Right lobe of liver (tissue), 6 donors: Measurements from ENCODE around the gene SDK1. TPM values are rescaled to one million over a fixed set of nuclear protein-coding genes. Genes with fewer than 3 reads are reported as not detected.

Experiments used
- ATAC-seq, 4 donors: fragments of 200-7000 bp; cut with Tn5 transposase; one replicate each; pipeline ENCODE4 v1.9.1; 2020; ENCODE audit warnings: mild to moderate bottlenecking in 4 of 4, moderate library complexity in 4 of 4
- DNase-seq, 3 donors: peaks; one replicate each; pipeline ENCODE4 v3.0.0-alpha.2; 2020
- H3K27ac ChIP-seq, 3 donors: fragments of 200-600 bp; one replicate each; pipeline ENCODE4 v1.8.0; 2022
- H3K27me3 ChIP-seq, 2 donors: fragments of 200-600 bp; one replicate each; pipeline ENCODE4 v1.8.0; 2022
- H3K36me3 ChIP-seq, 4 donors: fragments of 200-600 bp; sonication (generic) in 1 of 4; one replicate each; pipeline versions ENCODE4 v1.5.1 to v1.8.0; 2017 to 2022; ENCODE audit warnings: control low read depth in 1 of 4
- H3K4me1 ChIP-seq, 4 donors: fragments of 200-600 bp; sonication (generic) in 1 of 4; one replicate each; pipeline versions ENCODE4 v1.5.1 to v1.8.0; 2017 to 2022; ENCODE audit warnings: control low read depth in 1 of 4
- H3K4me3 ChIP-seq, 3 donors: fragments of 200-600 bp; one replicate each; pipeline ENCODE4 v1.8.0; 2022
- H3K9me3 ChIP-seq, 4 donors: fragments of 200-600 bp; sonication (generic) in 1 of 4; one replicate each; pipeline versions ENCODE4 v1.5.1 to v1.8.0; 2017 to 2022; ENCODE audit warnings: control low read depth in 1 of 4
- POLR2A ChIP-seq: fragments of 450-650 bp; IDR thresholded peaks from one replicate; pipeline ENCODE4 v1.6.1; 2017; ENCODE audit warnings: antibody characterized with exemption, mild to moderate bottlenecking
- WGBS: methylation state at CpG from one replicate; pipeline ENCODE4 v1.1.6; 2018; ENCODE audit warnings: low coverage, low lambda C conversion rate; ENCODE audit not compliant: insufficient coverage; ENCODE audit errors: missing lambda C conversion rate; 5-methylcytosine and 5-hydroxymethylcytosine counted together
- intact Hi-C, 2 donors: fragments of 100-400 bp; cut with DNase I; formaldehyde crosslinking; loops; one replicate each; pipeline versions ENCODE4 v1.11.2 to v1.14.1; 2022
- total RNA-seq, 6 experiments: library from RNA; depleted of rRNA in 2 of 6; stranded (reverse); fragments of >200 nt in 2 of 6; fragmentation: NEBNext Ultra II Directional in 3 of 6; extraction: Animal tissue kit (Norgen Biotek cat#: 25700) in 3 of 6; gene quantifications; one replicate each; pipeline versions ENCODE4 v1.1.0 to v1.2.4, GENCODE V29; 2016 to 2023
- TF ChIP-seq, protein P1 (sequence below), 4 donors: fragments of 200-600 bp in 3 of 4; fragments of 450-650 bp in 1 of 4; IDR thresholded peaks; one replicate each; pipeline versions ENCODE4 v1.5.1 to v1.8.0; 2016 to 2022; ENCODE audit warnings: antibody characterized with exemption in 4 of 4, mild to moderate bottlenecking in 2 of 4
- donor health status: DM: no; HTN: yes; CAD: no.
- donor health status: DM: no; HTN: no; CAD: no.
- donor health status: DM: no; HTN: no; CAD: no.
- donor health status: DM: no; HTN: yes; CAD: no.
- donor health status: DM: no; HTN: yes; CAD: no.

The SDK1 gene
- total RNA-seq, 6 experiments from 2014 or later: 0.07 to 1.4 (median 0.65) TPM

DNA sequence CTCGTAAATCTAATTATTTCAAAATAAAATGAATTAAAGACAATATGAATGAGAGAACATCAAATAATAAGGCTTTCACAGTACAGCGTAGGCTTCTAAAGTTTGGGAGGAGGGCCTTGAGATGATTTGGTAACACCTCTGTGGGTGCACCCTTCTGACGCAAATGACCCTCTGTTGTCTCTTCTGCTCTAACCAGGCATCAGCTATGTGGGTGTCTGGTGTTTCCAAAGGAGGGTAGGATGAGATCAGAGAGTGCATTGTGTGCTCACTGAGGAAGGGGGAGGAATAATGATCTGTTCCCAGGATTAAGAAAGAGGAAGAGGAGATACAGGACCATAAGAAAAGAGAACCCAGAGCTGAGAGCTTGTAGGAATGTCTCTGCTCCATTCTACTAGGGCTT is 420.4 kb downstream of the SDK1 start:
- Histone ChIP-seq H3K9me3 (no peaks in the 10 kb centered on the region), H3K4me3 (no peak overlapping the region), H3K27ac (no peak overlapping the region), H3K27me3 (no peaks in the 10 kb centered on the region), H3K4me1 (no peaks in the 10 kb centered on the region), H3K36me3 (no peaks in the 10 kb centered on the region)
- intact Hi-C loops: no loop called here
- no peak for DNase-seq
- TF ChIP-seq, protein P1, sequence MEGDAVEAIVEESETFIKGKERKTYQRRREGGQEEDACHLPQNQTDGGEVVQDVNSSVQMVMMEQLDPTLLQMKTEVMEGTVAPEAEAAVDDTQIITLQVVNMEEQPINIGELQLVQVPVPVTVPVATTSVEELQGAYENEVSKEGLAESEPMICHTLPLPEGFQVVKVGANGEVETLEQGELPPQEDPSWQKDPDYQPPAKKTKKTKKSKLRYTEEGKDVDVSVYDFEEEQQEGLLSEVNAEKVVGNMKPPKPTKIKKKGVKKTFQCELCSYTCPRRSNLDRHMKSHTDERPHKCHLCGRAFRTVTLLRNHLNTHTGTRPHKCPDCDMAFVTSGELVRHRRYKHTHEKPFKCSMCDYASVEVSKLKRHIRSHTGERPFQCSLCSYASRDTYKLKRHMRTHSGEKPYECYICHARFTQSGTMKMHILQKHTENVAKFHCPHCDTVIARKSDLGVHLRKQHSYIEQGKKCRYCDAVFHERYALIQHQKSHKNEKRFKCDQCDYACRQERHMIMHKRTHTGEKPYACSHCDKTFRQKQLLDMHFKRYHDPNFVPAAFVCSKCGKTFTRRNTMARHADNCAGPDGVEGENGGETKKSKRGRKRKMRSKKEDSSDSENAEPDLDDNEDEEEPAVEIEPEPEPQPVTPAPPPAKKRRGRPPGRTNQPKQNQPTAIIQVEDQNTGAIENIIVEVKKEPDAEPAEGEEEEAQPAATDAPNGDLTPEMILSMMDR (IDR thresholded peaks at IDR 0.05): no peak
- no peak for TF ChIP-seq POLR2A
- 69% methylated on average over 3 of the region's 3 CpGs for WGBS
- ATAC-seq: no peak

DNA sequence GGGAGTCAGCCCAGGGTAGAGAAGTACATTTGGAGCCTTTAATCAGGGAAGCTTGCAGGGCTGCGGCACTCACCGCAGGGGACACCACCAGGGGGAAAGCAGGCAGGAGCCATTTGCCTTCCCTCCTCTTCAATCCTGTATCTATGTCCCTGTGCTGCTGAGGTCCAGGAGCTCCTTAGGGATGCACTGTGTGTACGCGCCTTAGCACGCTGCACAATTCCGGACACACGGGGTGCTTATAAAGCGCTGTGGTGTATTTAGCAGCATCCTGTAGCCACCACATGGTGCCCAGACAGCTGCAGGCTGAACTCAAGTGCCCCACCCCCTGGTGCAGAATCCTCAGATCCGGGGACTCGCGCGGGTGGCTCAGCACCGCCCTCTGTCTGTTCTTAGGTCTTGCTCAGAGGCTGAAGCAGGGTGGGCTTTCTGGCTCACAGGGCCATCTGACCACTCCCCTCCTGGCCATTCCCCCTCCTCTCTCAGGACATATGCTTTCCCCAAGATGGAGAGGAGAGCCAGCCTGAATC is 421.4 kb downstream of the SDK1 start:
- TF ChIP-seq, protein P1 (IDR thresholded peaks at IDR 0.05): peak in 2 of 4 donors; percentile 6 to 11
- TF ChIP-seq POLR2A: no peak

DNA sequence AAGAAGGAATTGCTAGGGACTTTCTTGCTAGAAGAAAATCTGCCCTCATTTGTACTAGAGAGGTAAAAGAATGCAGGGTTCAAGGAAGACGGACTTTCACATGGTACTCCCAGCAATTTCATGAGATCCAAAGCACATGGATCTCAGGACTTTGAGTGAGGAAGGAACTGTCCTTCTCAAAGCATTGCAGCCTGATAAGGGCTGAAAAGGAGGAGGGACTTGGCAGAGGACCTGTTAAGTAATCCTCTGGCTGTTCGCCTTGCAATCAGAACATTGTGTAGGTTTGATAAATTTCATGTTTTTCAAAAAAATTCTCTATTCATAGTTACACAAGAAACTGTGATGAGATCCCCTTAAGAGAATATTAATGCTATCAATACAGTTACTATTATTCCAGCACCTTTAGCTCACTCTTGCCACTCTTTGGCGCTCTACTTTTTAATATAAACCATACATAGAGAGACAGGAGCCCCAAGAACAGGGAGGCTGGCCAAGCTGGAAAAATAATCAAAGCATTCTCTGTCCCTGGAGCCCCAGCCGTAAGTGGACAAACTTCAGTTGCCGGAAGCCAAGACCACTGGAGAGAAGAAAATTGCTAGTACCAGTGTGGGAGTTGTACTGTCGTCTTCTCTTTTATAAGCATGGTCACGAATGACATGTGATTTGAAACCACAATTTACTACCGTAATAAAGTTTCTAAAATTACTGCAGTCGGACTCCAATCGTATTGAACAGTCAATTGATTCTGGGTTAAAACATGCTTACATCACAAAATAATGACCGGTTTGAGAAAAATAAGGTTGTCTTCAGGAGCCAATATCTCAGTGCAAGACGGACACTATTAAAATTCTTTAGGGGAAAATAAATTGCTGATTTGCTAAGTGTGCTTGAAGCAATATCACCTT is 424.4 kb downstream of the SDK1 start:
- intact Hi-C loops: no loop called here

More for the DNA sequence above, 421.4 kb downstream of the SDK1 start:
- H3K27ac ChIP-seq: no peak overlapping the region
- H3K36me3 ChIP-seq: no peaks in the 10 kb centered on the region
- 12% methylated on average over 5 of the region's 13 CpGs for WGBS
- H3K27me3 ChIP-seq: no peaks in the 10 kb centered on the region
- H3K4me1 ChIP-seq: no peaks in the 10 kb centered on the region
- intact Hi-C loops: no loop called here
- H3K9me3 ChIP-seq: no peaks in the 10 kb centered on the region
- DNase-seq (no peak), ATAC-seq (peak in 2 of 4 donors; percentile 16 to 47)
- H3K4me3 ChIP-seq: no peak overlapping the region

DNA sequence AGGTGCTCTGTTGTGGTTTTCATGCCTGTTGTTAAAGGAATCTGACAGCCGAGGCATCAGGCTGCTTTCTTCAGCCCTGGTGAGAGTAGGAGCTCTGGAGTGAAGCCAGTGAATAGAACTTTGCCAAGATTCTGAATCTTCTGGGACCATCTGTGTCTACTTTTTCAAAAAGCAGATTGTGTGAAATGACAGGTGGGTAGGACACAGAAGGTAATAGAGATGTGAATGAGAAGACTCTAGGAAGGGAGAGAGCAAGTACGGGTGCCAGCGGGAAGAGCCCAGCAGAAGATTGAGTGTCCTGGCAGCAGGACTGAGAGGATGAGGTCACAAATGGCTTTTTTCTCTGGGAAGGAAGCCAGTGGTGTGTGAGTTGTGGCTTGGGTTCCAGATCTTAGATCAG is 429.2 kb downstream of the SDK1 start:
- Histone ChIP-seq H3K4me3 (no peak overlapping the region), H3K36me3 (no peaks in the 10 kb centered on the region), H3K27ac (no peak overlapping the region), H3K9me3 (no peaks in the 10 kb centered on the region), H3K4me1 (no peaks in the 10 kb centered on the region), H3K27me3 (no peaks in the 10 kb centered on the region)
- ATAC-seq (no peak), DNase-seq (no peak)
- TF ChIP-seq, protein P1 (IDR thresholded peaks at IDR 0.05): no peak
- no peak for TF ChIP-seq POLR2A
- 75% methylated on average over 3 of the region's 3 CpGs for WGBS
- intact Hi-C loops: no loop called here

More for the DNA sequence above, 424.4 kb downstream of the SDK1 start:
- 62% methylated on average over 12 of the region's 12 CpGs for WGBS
- no peaks in the 10 kb centered on the region for H3K27me3 ChIP-seq
- no peak overlapping the region for H3K4me3 ChIP-seq
- no peaks in the 10 kb centered on the region for H3K9me3 ChIP-seq
- ATAC-seq (peak; percentile 23 to 56 (median 33)), DNase-seq (no peak)
- H3K36me3 ChIP-seq: no peaks in the 10 kb centered on the region
- no peaks in the 10 kb centered on the region for H3K4me1 ChIP-seq
- TF ChIP-seq POLR2A: no peak
- TF ChIP-seq, protein P1 (IDR thresholded peaks at IDR 0.05): no peak
- H3K27ac ChIP-seq: no peak overlapping the region
